NCI-H526 treated with DMSO at 0.1 percent for 48 hours (cell line): Measurements from ENCODE around the gene CST9.
"Not testable (repeated sequence)": the region's sequence is repeated elsewhere in the genome, so short reads cannot be mapped to it uniquely, and the experiment has no call there.

Experiments
- DNase-seq: peaks from one replicate; lab custom pipeline; 2025; lab: John Stamatoyannopoulos, UW

The CST9 gene

DNA sequence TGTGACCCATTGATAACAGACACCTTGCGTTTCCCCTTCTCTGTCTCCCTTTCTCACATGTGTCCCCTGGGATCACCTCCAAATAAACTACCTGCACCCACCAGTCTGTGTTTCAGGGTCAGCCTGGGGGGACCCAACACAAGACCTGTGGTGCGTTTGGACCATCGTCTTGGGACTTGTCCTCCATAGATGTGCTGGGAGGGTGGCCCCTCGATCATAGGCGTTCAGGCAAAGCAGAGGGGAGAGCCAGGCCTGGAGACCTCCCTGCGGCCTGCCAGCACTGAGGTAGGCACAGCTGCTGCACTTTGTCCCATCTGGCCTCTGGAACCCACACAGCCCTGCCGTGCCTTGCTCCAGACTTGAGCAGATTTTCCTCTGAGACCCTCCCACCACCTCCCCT lies 18.1 kb downstream of the CST9 start:
- no peak for DNase-seq

DNA sequence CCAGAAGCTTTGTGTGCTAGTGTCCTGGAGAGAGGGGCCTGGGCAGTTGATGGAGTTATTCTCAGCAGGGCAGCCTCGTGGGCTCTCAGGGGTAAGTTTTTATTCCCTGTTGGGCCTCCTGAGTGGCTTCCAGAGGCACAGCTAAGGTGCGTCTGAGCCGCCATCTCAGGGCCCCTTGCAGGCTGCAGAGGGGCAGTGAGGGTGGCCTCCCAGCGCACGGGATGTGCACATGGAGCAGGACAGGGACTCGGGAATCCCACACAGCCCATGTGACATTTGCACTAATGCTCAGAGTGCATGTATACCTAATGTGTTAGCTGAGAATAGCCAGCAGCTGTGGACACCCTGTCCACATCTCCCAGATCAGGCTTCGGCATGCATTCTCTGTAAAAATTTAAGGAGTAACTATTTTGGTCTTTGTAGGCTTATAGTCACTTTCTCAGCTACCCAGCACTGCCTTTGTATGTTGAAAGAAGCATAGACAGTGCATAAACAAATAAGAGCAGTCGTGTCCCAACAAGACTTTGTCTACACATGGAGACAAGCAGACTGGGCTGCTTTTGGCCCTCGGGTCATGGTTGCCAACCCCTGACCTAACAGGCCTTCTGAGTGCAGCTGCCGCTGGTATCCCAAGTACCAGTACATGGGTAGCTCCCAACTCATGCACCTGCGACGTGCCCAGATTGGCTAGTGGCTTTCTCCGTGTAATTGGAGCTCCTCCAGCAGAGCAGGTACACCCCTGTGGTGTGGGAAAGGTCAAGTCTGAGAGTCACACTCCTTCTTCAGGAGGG lies 18.8 kb downstream of the CST9 start:
- DNase-seq: no peak

DNA sequence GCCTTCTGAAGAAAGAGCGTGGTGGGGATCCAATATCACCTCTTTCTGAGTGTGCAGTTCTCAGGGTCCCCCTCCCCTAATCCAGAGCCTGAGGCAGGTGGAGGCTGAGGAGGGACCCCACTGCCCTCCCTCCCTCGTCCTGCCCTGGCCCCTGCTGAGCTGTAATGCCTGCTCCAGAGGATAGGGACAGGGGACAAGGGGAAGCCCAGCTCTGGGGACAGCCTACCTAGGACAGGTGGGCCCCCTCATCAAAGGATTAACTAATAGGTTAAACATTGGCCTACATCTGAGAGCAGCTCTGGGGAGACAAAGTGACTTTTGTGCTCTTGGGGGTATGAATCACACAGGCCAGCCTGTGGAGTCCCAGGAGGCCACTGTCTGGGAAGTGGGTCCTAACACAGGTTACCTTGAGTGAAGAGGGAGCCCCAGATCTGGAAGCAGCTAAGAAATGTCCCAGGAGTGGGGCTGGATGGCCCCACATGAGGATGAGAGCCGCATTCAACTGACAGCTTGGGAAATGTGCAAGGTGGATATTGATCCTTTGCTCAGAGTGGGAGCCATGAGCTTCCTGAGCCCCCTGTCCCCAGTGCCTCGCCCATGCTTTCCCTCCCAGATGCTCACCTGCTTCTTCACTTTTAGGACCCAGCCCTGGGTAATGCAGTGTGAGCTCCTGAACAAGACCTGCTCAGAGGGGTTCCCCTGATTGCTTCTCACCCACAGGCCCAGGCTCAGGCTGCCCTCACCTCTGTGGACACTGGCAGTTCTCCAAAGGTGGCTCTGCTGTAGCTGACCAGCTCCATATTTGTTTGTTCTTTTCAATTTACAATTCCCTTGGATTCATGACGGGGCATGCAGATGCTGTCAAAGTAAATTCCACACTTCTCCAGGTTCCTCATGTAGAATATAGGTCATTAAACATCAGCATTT lies 19.6 kb downstream of the CST9 start:
- DNase-seq: no peak

DNA sequence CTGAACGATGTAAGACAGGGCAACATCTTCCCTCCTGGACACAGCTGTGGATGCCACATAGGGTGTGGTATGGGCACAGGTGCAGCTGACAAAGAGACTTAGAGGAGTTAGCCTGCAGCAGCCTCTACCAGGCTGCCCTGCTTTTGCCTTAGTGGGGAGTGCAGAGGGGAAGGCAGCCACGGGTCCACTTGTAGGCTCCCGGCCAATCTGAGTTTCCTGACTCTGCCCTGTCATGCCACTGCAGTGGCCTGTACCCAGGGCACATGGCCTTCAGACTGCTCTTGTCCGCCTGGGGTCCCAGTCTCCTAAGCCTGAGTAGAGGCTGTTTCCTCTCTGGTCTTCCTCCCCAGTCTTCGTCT lies 20.3 kb downstream of the CST9 start:
- DNase-seq: no peak

DNA sequence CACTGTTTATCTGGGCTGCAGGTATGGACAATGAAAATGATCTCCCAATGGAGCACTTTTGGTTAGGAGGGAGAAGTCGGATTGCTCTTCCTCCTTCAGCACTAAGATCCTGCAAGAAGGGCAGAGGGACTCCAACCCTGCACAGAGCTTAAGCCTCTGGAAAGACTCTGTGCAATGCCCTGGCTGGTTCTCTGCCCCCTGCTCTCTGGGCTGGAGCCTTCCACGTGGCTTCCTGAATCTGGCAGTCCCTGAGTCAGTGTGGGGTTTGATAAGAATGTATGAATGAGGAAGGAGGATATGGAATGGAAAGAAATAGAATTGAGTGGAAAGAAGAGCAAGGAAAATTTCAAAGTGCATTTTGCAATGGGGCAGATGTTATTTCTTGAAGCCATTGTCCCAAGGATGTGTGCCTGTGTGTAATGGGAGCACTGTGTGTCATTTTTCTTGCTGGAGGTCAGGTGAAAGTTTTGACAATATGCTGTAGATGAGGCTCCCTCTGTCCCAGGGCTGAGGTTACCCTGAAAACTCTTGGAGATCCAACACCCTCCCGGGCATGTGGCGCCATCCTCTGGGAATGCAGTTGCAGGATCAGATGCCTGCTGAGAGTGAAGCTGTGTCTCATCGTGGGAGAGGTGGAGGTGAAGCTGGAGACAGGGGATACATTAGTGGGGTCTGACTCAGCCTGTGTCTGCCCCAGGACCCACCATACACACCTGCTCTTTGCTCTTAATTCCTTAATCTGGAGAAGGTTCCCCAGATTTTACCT lies 21.1 kb downstream of the CST9 start:
- no peak for DNase-seq

DNA sequence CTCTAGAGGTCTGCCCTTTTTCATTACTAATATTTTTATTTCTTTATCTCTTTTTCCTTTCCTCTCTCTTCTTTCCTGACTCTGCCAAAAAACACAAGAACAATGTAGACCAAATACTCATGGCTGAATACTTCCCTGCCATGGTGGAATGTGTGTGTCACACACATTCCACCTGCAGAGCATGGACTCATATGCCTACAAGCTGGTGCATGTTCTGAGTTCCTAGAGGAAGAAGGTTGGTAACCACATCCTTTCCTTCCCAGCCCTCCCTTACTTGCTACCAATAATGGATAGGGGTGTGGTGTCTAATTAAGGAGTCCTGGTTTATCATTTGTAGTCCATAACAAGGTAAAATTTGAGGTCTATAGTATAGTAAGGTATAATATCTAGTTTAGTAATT lies 22.2 kb downstream of the CST9 start:
- no peak for DNase-seq

DNA sequence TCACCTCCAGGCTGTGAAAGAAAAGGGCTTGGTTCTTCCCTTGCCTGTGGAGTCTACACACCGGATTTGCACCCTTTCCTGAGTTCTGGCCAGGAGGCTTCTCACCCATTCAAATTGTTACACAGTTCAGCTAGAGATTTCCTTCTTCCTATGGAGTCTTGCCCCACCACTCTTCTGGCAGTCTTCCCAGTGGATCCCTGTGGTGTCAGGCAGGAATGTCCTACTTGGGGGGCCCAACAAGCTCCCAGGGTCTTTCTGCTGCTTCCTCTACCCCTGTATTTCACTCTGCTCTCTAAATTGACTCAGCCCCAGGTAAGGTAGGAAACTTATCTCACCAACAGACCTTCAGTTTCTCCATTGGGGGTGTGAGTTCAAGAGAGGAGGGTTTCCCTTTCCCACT lies 23.4 kb downstream of the CST9 start:
- no peak for DNase-seq

DNA sequence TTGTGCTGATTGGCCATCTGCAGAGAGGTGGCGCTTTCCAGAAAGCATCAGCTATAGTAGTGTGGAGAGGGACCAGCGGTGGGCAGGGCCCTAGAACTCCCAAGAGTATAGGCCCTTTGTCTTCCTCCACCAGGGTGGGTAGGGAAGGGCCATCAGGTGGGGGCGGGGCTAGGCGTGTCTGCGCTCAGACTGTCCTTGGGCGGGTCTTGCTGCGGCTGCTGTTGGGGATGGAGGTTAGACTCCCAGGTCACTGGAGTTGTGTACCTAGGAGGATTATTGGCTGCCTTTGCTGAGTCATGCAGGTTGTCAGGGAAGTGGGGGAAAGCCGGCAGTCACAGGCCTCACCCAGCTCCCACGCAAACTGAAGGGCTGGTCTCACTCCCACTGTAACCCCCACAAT lies 23.9 kb downstream of the CST9 start:
- DNase-seq: not testable (repeated sequence)

DNA sequence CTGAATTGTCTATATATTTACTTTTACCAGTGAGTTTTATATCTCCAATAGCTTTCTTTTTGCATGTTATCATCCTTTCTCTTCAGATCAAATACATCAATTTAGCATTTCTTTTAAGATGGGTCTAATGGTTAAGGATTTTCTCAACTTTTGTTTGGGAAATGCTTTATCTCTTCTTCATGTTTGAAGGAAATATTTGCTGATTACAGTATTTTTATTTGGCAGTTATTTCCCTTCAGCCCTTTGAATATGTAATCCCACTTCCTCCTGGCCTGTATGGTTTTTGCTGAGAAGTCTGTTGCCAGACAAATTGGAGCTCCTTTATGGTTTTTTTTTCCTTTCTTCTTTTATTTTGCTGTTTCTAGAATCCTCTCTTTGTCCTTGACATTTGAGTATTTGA lies 30.7 kb downstream of the CST9 start:
- DNase-seq: no peak

DNA sequence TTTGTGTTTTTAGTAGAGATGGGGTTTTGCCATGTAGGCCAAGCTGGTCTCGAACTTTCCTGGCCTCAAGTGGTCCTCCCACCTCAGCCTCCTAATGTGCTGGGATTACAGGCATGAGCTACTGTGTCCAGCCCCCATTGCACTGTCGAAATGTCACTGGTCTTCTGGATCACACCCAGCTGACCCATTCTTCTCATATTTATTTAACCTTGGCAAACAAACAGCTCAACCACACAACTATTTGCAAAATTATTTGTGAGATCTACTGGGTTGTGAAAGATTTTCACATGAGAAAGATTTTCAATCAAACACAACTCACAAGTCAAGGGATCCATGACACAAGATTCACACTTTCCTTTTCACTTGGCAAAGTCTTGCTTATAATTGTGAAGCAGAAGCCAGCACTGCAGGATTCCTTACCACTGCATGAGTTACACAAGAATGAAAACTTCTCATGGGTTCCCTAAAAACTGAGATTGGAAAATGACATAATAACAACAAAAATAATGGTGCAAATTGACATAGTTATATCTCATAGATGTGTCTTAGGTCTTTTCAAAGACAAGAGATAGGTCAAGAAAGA lies 35.4 kb downstream of the CST9 start:
- no peak for DNase-seq

DNA sequence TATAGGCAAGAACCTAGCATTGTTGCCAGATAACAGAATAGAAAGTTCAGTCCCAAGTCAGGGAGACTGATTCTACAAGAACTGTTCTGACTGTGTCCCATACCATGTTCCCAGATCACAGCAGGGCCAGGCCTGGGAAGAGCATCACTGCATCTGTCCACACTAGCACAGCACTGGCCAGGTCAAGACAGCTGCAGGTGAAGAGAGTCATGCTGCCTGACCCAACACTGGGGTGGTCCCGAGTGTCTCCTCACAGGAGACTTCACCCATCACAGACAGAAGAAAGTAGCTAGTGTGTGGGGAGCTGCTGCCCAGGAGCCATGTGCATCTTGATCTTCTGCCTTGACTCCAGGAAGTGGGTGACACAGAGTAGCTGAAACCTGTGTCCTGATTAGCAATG lies 36.1 kb downstream of the CST9 start:
- no peak for DNase-seq

DNA sequence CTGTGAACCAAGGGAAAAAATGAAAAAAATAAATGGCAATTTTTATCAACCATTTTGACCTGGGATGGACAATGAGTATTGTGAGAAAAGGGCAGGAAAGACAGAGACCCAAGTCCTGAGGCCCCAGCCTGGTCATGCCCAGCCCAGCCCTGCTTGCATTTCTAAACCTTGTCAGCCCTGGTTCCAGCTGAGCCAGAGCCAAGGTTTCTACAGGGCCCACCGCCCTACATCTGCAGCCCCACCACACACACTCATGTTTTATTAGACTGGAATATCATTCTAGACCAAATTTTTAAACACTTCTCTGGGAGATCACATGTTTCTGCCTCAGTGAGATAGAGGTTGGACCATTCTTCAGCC lies 36.8 kb downstream of the CST9 start:
- DNase-seq: no peak

DNA sequence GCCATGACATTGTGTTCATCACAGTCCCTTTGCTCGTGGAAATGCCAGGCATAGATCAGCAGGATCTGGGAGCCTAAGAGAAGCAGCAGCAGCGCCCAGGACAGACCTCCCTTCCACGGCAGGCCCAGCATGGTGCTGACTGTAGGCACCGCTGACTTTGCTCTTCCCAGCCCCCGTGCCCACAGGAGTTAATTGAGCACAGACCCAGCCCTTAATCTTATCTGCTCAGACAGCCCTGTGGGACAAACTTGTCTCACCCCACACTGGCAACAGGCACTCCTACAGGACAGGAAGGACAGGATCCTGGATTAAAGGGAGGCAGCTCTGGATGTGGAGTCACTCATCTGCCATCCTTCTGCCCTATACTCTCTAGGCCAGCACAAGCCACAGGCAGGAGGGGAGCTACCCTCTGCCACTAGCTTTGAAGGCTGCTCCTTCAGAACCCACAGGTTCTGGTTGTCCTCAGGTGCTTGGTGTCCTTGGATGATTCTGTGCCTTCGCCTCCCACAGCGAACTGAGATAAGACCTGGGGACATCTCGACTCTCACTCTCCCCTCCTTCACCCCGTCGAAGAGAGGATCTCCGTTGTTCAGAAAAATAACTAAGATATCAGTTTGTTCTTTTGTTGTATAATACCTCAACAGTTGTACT lies 37.3 kb downstream of the CST9 start, which contains the start of gene CST9L:
Gene CST9L (minus strand): TSS at position 165 of the 651 bp plus-strand sequence. CDS start 34 bp downstream, at position 131.
- DNase-seq: no peak

DNA sequence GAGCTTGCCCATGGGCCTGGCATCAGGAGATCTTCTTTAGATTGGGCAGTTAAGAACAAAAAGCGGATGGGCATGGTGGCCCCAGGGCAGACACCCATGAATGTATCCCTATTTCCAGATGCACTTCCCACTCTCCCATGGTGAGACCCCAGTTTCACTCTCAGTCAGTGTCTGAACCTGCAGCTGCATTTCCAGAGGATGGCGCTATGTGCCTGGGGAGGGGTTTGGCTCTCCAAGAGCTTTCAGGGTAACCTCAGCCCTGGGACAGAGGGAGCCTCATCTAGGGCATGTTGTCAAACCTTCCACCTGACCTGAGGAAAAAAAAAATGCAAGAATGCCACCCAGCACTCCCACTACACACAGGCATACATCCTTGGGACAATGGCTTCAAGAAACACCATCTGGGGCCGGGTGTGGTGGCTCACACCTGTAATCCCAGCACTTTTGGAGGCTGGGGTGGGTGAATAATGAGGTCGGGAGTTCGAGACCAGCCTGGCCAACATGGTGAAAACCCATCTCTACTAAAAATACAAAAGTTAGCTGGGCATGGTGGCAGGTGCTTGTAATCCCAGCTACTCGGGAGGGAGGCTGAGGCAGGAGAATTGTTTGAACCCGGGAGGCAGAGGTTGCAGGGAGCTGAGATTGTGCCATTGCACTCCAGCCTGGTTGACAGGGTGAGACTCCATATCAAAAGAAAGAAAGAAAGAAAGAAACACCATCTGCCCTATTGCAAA lies 39.4 kb downstream of the CST9 start:
- DNase-seq: no peak

DNA sequence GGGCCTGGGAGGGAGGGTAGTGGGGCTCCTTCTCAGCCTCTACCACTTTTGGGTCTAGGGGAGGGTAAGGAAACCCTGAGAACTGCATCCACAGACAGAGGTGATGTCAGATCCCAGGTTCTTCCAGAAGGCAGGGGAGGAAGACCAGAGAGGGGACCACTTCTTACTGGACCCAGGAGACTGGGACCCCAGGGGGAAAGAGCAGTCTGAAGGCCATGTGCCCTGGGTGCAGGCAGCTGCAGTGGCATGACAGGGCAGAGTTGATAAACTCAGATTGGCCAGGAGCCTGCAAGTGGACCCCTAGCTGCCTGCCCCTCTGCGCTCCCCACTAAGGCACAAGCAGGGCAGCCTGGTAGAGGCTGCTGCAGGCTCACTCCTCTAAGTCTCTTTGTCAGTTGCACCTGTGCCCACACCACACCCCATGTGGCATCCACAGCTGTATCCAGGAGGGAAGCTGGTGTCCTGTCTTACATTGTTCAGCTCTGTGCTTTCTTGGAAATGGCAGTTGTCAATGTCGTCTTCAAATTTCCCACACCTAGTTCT lies 40.1 kb downstream of the CST9 start:
- no peak for DNase-seq

DNA sequence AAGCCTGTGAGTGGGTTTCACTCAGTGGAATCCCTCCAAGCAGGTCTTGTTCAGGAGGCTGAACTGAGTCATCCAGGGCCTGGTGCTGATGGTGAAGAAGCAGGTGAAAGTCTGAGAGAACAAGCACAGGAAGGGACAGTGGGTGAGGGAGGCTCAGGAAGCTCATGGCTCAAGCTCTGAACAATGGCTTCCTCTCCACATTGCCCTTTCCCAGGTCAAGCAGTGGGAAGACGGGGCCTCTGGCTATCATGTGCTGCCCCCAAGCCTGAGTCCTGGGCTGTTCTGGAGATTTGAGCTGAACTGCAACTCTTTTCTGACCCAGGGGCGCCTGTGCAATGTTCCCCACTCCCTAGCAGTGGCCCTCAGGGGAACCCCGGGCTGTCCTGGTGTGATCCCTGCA lies 40.8 kb downstream of the CST9 start:
- DNase-seq: no peak

DNA sequence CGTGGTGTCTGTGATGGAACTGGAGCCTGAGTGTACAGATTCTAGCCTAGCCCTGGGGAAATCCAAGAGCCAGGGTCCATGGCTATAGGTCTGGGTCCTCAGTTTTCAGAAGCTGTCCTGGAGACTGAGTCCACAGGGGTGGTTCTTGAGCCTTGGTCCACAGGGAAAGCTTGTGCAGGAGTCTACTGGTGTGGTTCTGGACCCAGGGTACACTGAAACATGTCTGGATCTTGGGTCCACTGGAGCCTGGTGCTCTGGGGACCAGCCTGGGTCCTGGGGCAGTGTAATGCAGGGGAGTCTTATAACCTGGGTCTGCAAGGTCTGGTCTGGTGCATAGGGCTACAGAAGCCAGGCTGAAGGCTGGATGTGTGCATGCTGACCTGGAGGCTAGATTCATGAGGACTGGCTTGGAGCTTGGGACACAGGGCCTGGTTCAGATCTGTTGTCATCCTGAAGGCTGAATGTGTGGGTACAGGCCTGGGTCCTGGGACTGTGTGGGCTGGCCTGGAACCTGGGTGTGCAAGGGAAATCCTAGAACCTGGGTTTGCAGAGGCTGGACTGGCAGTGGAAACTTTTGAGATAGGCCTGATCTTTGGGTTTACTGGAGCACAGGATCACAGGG lies 42.9 kb downstream of the CST9 start:
- DNase-seq: no peak

DNA sequence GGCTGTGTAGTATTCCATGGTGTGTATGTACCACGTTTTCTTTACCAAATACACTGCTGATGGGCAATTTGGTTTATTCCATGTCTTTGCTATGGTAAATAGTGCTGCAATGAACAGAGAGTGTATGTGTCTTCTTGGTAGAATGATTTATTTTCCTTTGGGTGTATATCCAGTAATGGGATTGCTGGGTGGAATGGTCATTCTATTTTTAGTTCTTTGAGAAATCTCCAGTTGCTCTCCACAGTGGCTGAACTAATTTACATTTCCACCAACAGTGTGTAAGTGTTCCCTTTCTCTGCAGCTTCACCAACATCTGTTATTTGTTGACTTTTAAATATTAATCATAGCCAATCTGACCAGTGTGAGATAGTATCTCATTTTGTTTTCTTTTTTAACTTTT lies 51.3 kb downstream of the CST9 start:
- no peak for DNase-seq
